Endothelial cell of umbilical vein (primary cell): ENCODE results near the gene LDLRAD4. TPM values are rescaled to one million over a fixed set of nuclear protein-coding genes. Genes with fewer than 3 reads are reported as not detected.

ENCODE experiments used
- BruUV-seq: library from RNA; stranded (reverse); fragments of 400-500 nt; replicated peaks from 2 replicates; lab custom pipeline; 2021; lab: Mats Ljungman, UMichigan
- CTCF ChIA-PET: fragments of 300-600, 350-600 bp; sonication (Branson Sonifier 250); formaldehyde crosslinking; loops from one replicate; lab custom pipeline; 2021; ENCODE audit warnings: antibody characterized with exemption, inconsistent platforms; lab: Charles Lee
- POLR2A ChIA-PET: fragments of 300-600, 350-600 bp; sonication (Branson Sonifier 250); formaldehyde crosslinking; loops from one replicate; lab custom pipeline; 2021; ENCODE audit warnings: antibody characterized with exemption, inconsistent platforms; lab: Charles Lee
- DNase-seq: peaks from one replicate; pipeline ENCODE4 v3.0.0-alpha.2; 2011; ENCODE audit warnings: low read depth, low spot score
- FAIRE-seq: peaks from 2 replicates; lab custom pipeline; 2011; peaks lifted over from hg19 to GRCh38; lab: Jason Lieb, UNC
- H2AFZ ChIP-seq: 2 replicates; pipeline ENCODE4 v1.6.0; 2012; ENCODE audit warnings: low read depth, low read length, control low read depth, inconsistent platforms
- H3K27ac ChIP-seq: 2 replicates; pipeline ENCODE4 v1.5.1; 2011; ENCODE audit warnings: low read depth, mild to moderate bottlenecking, control low read depth, low read length, moderate library complexity; ENCODE audit not compliant: insufficient read depth
- H3K27me3 ChIP-seq, 2 experiments: 2 replicates each; pipeline versions ENCODE4 v1.6.0 to v1.6.1; 2011; ENCODE audit warnings: low read length in 2 of 2, mixed read lengths in 1 of 2; ENCODE audit not compliant: control insufficient read depth in 2 of 2, insufficient read depth in 2 of 2
- H3K36me3 ChIP-seq, 2 experiments: 2 replicates in 1 of 2; 3 replicates in 1 of 2; pipeline ENCODE4 v1.5.1; 2011; ENCODE audit warnings: low read length in 2 of 2, mild to moderate bottlenecking in 1 of 2, moderate library complexity in 1 of 2; ENCODE audit not compliant: control insufficient read depth in 2 of 2, insufficient read depth in 2 of 2; ENCODE audit errors: extremely low read depth in 1 of 2
- H3K4me1 ChIP-seq: 3 replicates; pipeline ENCODE4 v1.5.1; 2011; ENCODE audit warnings: mild to moderate bottlenecking, low read length; ENCODE audit not compliant: control insufficient read depth, insufficient read depth; ENCODE audit errors: extremely low read depth
- H3K4me2 ChIP-seq: 2 replicates; pipeline ENCODE4 v1.6.1; 2011; ENCODE audit warnings: low read length, control low read depth, mixed read lengths; ENCODE audit not compliant: insufficient read depth
- H3K4me3 ChIP-seq, 3 experiments: fragments of 200-600 bp in 1 of 3; sonication (generic), shearing (Covaris generic) in 1 of 3; replicated peaks in 1 of 3; 2 replicates each; pipeline ENCODE4 v1.5.1; 2011 to 2016; ENCODE audit warnings: control low read depth in 3 of 3, low read length in 3 of 3, mild to moderate bottlenecking in 2 of 3, inconsistent platforms in 1 of 3, low read depth in 1 of 3, moderate library complexity in 1 of 3; ENCODE audit not compliant: insufficient read depth in 1 of 3
- H3K79me2 ChIP-seq: 2 replicates; pipeline ENCODE4 v1.6.0; 2012; ENCODE audit warnings: low read length, inconsistent platforms; ENCODE audit not compliant: control insufficient read depth, insufficient read depth
- H3K9ac ChIP-seq: replicated peaks from 2 replicates; pipeline ENCODE3; 2011; ENCODE audit warnings: low read length, control low read depth; ENCODE audit not compliant: insufficient read depth; ENCODE audit errors: extremely low read depth
- H3K9me1 ChIP-seq: replicated peaks from 3 replicates; pipeline ENCODE4 v1.6.0; 2011; ENCODE audit warnings: mild to moderate bottlenecking, low read length; ENCODE audit not compliant: control insufficient read depth, insufficient read depth; ENCODE audit errors: extremely low read depth
- H3K9me3 ChIP-seq: replicated peaks from 2 replicates; pipeline ENCODE4 v1.5.1; 2012; ENCODE audit warnings: low read length, inconsistent platforms; ENCODE audit not compliant: control insufficient read depth, insufficient read depth
- H4K20me1 ChIP-seq: replicated peaks from 2 replicates; pipeline ENCODE3; 2011; ENCODE audit warnings: mild to moderate bottlenecking, low read length; ENCODE audit not compliant: control insufficient read depth, insufficient read depth; ENCODE audit errors: extremely low read depth
- EZH2 ChIP-seq: IDR thresholded peaks from 2 replicates; pipeline ENCODE4 v1.6.1; 2012; ENCODE audit warnings: borderline replicate concordance, low read depth, mild to moderate bottlenecking, moderate library complexity, low read length, inconsistent platforms; ENCODE audit not compliant: severe bottlenecking
- FOS ChIP-seq: IDR thresholded peaks from 2 replicates; pipeline ENCODE4 v1.6.1; 2011; ENCODE audit warnings: mild to moderate bottlenecking, low read length, moderate library complexity, borderline replicate concordance; ENCODE audit not compliant: insufficient read depth
- GATA2 ChIP-seq: IDR thresholded peaks from 2 replicates; pipeline ENCODE4 v1.7.0; 2011; ENCODE audit warnings: low read depth, mild to moderate bottlenecking, moderate library complexity, mixed read lengths, low read length; ENCODE audit not compliant: insufficient read length, insufficient read depth
- JUN ChIP-seq: IDR thresholded peaks from 2 replicates; pipeline ENCODE4 v1.6.1; 2011; ENCODE audit warnings: borderline replicate concordance, low read depth; ENCODE audit not compliant: insufficient read length, insufficient read depth
- MYC ChIP-seq: IDR thresholded peaks from one replicate; pipeline ENCODE4 v1.6.1; 2011; ENCODE audit warnings: mild to moderate bottlenecking, low read depth, low read length
- POLR2A ChIP-seq: IDR thresholded peaks from 2 replicates; pipeline ENCODE4 v1.6.1; 2012; ENCODE audit warnings: low read depth, mild to moderate bottlenecking, control low read depth, low read length
- POLR2AphosphoS5 ChIP-seq: IDR thresholded peaks from 2 replicates; pipeline ENCODE4 v1.6.1; 2012; ENCODE audit warnings: low read depth, mild to moderate bottlenecking, control low read depth, low read length, moderate library complexity; ENCODE audit not compliant: insufficient read depth
- dilution Hi-C: fragments of 300-500 bp; cut with MboI; formaldehyde crosslinking; loops from one replicate; pipeline ENCODE4 v1.15.0; 2019; ENCODE audit warnings: low sequenced_read_pairs; ENCODE audit not compliant: extremely low pct_ligation_motif_present
- intact Hi-C: fragments of 100-400 bp; cut with micrococcal nuclease; formaldehyde crosslinking; loops from one replicate; pipeline ENCODE4 v1.10.0; 2022
- polyA plus RNA-seq, 4 experiments: library from polyadenylated mRNA; depleted of rRNA in 3 of 4; stranded (reverse) in 3 of 4; unstranded in 1 of 4; fragments of >200 nt; gene quantifications; 2 replicates each; pipeline versions ENCODE4 v1.2.1 to v1.2.3, GENCODE V29; 2011 to 2012; ENCODE audit warnings: missing spikeins in 1 of 4
- total RNA-seq: library from RNA; stranded (reverse); gene quantifications from 2 replicates; pipeline ENCODE4 v1.2.3, GENCODE V29; 2021
- TF ChIP-seq, protein P1 (sequence below), 2 donors: IDR thresholded peaks; 1 replicate in 1 of 2; 2 replicates in 1 of 2; pipeline ENCODE4 v1.5.1; 2011; ENCODE audit warnings: low read length in 2 of 2, mild to moderate bottlenecking in 2 of 2, moderate library complexity in 2 of 2, control low read depth in 1 of 2, inconsistent platforms in 1 of 2, low read depth in 1 of 2; ENCODE audit not compliant: insufficient read depth in 1 of 2; ENCODE audit errors: extremely low read depth in 1 of 2
- TF ChIP-seq, protein P2 (sequence below): IDR thresholded peaks from 2 replicates; pipeline ENCODE4 v1.6.1; 2011; ENCODE audit not compliant: insufficient read depth, insufficient read length

LDLRAD4 gene
- total and polyA plus RNA-seq, 2 donors (not counting 3 experiments of a cell fraction or from before 2014, with no cell fraction given) = 5.2 to 6.5 TPM

DNA sequence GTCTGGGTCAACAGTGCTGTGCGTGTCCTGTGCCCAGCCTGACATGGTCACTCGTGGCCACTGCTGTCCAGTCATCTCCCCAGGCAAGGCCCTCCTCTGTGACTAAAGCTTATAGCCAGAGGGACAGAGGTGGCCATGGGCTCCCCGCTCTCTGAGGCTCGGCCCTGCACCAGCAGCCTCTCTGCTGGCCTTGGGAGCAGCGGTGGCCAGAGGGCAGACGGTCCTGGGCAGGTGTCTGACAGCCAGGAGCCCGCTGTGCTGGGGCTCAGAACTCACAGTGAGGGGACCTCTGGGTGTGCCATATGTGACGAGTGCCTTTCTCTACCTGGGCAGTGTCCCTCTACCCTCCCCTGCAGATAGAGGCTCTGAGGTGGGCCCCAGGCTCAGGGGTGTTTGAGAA lies 409.1 kb downstream of the LDLRAD4 start:
- dilution Hi-C loops = no loop called here
- DNase-seq = no peak
- no peak overlapping the region for H3K27ac ChIP-seq
- H4K20me1 ChIP-seq = no peaks in the 10 kb centered on the region
- no TSS peak for BruUV-seq
- TF ChIP-seq MYC (no peak), FOS (no peak), POLR2AphosphoS5 (no peak), EZH2 (no peak), POLR2A (no peak), GATA2 (no peak), JUN (no peak)
- TF ChIP-seq, protein P1, sequence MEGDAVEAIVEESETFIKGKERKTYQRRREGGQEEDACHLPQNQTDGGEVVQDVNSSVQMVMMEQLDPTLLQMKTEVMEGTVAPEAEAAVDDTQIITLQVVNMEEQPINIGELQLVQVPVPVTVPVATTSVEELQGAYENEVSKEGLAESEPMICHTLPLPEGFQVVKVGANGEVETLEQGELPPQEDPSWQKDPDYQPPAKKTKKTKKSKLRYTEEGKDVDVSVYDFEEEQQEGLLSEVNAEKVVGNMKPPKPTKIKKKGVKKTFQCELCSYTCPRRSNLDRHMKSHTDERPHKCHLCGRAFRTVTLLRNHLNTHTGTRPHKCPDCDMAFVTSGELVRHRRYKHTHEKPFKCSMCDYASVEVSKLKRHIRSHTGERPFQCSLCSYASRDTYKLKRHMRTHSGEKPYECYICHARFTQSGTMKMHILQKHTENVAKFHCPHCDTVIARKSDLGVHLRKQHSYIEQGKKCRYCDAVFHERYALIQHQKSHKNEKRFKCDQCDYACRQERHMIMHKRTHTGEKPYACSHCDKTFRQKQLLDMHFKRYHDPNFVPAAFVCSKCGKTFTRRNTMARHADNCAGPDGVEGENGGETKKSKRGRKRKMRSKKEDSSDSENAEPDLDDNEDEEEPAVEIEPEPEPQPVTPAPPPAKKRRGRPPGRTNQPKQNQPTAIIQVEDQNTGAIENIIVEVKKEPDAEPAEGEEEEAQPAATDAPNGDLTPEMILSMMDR (IDR thresholded peaks at IDR 0.05; ENCODE audit: extremely low read depth in 1 of 2, insufficient read depth in 1 of 2, low read depth in 1 of 2, low read length in 2 of 2) = no peak
- TF ChIP-seq, protein P2, sequence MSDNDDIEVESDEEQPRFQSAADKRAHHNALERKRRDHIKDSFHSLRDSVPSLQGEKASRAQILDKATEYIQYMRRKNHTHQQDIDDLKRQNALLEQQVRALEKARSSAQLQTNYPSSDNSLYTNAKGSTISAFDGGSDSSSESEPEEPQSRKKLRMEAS = no peak
- no peaks in the 10 kb centered on the region for H3K9me3 ChIP-seq
- H3K9me1 ChIP-seq = no peaks in the 10 kb centered on the region
- no peak overlapping the region for H3K9ac ChIP-seq
- intact Hi-C loops = no loop called here
- no peaks in the 10 kb centered on the region for H3K79me2 ChIP-seq
- no peaks in the 10 kb centered on the region for H3K4me1 ChIP-seq
- no peak for FAIRE-seq
- no peak overlapping the region for H3K4me2 ChIP-seq
- no peak overlapping the region for H3K4me3 ChIP-seq
- no peaks in the 10 kb centered on the region for H3K27me3 ChIP-seq
- POLR2A ChIA-PET = no interaction called here
- CTCF ChIA-PET = interaction anchor here (4.2 kb wide), 1 partner anchor 411 kb away, joined by 23 read pairs; no protein-coding TSS in a partner anchor
- H3K36me3 ChIP-seq = no peaks in the 10 kb centered on the region
- no peak overlapping the region for H2AFZ ChIP-seq
